Measurements from ENCODE around the gene RAB40B. TPM values are rescaled to one million over a fixed set of nuclear protein-coding genes. Genes with fewer than 3 reads are reported as not detected.

The RAB40B gene
- total and polyA plus RNA-seq, 11 donors, result 10.9 to 37.7 (median 21.9) TPM

GRCh38 chr17:82616021-82616711, 82.3 kb downstream of the RAB40B start:
- Histone ChIP-seq H3K9me3 (no peaks in the 10 kb centered on the region), H3K4me3 (no peak overlapping the region), H3K36me3 (peaks cover 0 to 87% (median 69%) of the 10 kb centered on the region in 9 donors), H3K4me1 (peaks cover 0 to 11% (median 7%) of the 10 kb centered on the region in 12 donors), H3K27me3 (no peaks in the 10 kb centered on the region), H3K27ac (no peak overlapping the region)
- WGBS, 4 donors, result 78 to 86% (median 84%) methylated on average over 22 of the region's 22 CpGs
- no peak for ATAC-seq
- TF ChIP-seq CTCF (IDR thresholded peaks at IDR 0.05) (no peak), POLR2A (IDR thresholded peaks at IDR 0.05) (no peak)
- intact Hi-C loops (cut with DNase I), result no loop called here
- no peak for DNase-seq

DNA sequence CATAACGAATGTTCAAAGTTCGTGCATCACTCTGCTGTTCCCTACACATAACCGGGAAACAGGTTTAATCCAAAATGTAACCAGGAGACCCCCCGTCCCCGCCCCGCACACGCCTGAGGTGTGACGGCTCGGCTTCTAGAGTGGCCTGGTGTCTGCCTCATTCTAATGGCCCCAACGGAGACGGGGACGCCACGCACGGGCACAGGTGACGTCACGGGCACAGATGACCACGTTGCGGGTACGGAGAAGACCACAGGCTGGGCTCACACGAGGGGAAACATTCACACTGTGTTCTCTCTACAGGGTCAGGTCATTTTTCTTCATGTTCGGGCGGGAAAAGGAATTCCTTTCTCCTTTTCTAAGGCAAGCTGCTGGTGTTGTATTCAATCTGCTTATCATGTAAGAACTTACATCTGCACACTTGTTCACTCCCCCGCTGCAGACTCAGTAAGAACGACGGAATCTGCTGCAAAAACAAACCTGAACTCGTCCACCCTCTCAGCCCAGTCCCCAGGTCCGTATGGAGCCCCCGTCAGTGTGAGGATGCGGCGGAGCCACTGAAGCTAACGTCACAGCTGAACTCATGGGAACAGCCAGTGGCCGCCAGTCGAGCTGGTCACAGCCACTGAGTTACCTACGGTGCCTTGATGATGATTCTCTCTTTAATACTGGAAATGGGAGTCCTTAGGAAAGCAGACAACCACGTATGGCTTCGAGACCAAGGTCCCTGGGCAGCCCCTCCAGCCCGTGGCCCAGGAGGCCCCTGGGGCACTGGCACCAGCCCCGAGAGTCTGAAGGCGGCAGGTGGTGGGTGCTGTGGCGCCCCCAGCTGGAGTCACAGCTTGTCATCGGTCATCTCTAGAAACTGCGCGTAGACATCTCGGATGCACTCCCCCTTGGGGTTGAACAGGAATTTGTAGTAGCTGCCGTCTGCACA, 83.1 kb downstream of the RAB40B start:
- intact Hi-C loops (cut with DNase I), result no loop called here
- Histone ChIP-seq H3K27me3 (no peaks in the 10 kb centered on the region), H3K4me3 (no peak overlapping the region), H3K4me1 (peaks cover 0 to 13% (median 7%) of the 10 kb centered on the region in 12 donors), H3K27ac (no peak overlapping the region), H3K36me3 (peaks cover 0 to 86% (median 66%) of the 10 kb centered on the region in 9 donors), H3K9me3 (no peaks in the 10 kb centered on the region)
- DNase-seq (no peak), ATAC-seq (no peak)
- 91 to 94% (median 92%) methylated on average over 42 to 45 of the region's 45 CpGs for WGBS, 4 donors
- TF ChIP-seq CTCF (IDR thresholded peaks at IDR 0.05) (peak in 2 of 12 donors; percentile 7 to 9), POLR2A (IDR thresholded peaks at IDR 0.05) (no peak)

- no peak for ATAC-seq
- peaks cover 0 to 84% (median 64%) of the 10 kb centered on the region in 9 donors for H3K36me3 ChIP-seq
- peaks cover 0 to 13% (median 9%) of the 10 kb centered on the region in 12 donors for H3K4me1 ChIP-seq
- peak overlapping the region in 5 of 12 donors; percentile 18 to 78 (median 64) for H3K27ac ChIP-seq
- TF ChIP-seq CTCF (IDR thresholded peaks at IDR 0.05) (no peak), POLR2A (IDR thresholded peaks at IDR 0.05) (no peak)
- no peaks in the 10 kb centered on the region for H3K27me3 ChIP-seq
- no peak overlapping the region for H3K4me3 ChIP-seq
- H3K9me3 ChIP-seq, result no peaks in the 10 kb centered on the region
- intact Hi-C loops (cut with DNase I), result no loop called here
- WGBS, 4 donors, result 56 to 89% (median 80%) methylated on average over 5 to 21 of the region's 22 CpGs
- DNase-seq, result no peak
Measured at GRCh38 chr17:82614095-82614631, 84.3 kb downstream of the RAB40B start.

Measured in heart left ventricle (tissue), 16 donors.